HG03095 (cell line): ENCODE measurements around the gene NFKBIE.
"Not testable (repeated sequence)": the region's sequence is repeated elsewhere in the genome, so short reads cannot be mapped to it uniquely, and the experiment has no call there.

Experiments used
- ATAC-seq: cut with Tn5 transposase; IDR thresholded peaks from one replicate; pipeline ENCODE4 v1.9.1; 2021; ENCODE audit warnings: moderate library complexity; ENCODE audit not compliant: unreplicated experiment

NFKBIE gene

GRCh38 chr6:44265007-44265721 lies at the start of gene NFKBIE:
Gene NFKBIE, minus strand, starts transcription at chr6:44265551. Its CDS starts 205 bp downstream, at chr6:44265346.
- ATAC-seq, result peak; percentile 33

- not testable (repeated sequence) for ATAC-seq
Measured at GRCh38 chr6:44314657-44315056, 49.3 kb upstream of the NFKBIE start.

- ATAC-seq, result peak; percentile 97
Measured at GRCh38 chr6:44312901-44313788, 47.8 kb upstream of the NFKBIE start, which contains the start of gene AARS2. Gene AARS2, minus strand, starts transcription at chr6:44313347. Its CDS starts 24 bp downstream, at chr6:44313323.

- ATAC-seq, result no peak
Measured at GRCh38 chr6:44311767-44312166, 46.4 kb upstream of the NFKBIE start.

- no peak for ATAC-seq
Measured at GRCh38 chr6:44311304-44311703, 46.0 kb upstream of the NFKBIE start.

- no peak for ATAC-seq
Measured at GRCh38 chr6:44310241-44310640, 44.9 kb upstream of the NFKBIE start.

GRCh38 chr6:44309631-44310030 lies 44.3 kb upstream of the NFKBIE start:
- no peak for ATAC-seq

- no peak for ATAC-seq
Measured at GRCh38 chr6:44309092-44309491, 43.7 kb upstream of the NFKBIE start.

- ATAC-seq, result no peak
Measured at GRCh38 chr6:44307217-44307616, 41.9 kb upstream of the NFKBIE start.

GRCh38 chr6:44306710-44307109 lies 41.4 kb upstream of the NFKBIE start:
- no peak for ATAC-seq

- ATAC-seq, result no peak
Measured at GRCh38 chr6:44305200-44305725, 39.9 kb upstream of the NFKBIE start.

GRCh38 chr6:44304282-44305199 lies 39.2 kb upstream of the NFKBIE start:
- ATAC-seq, result no peak

GRCh38 chr6:44303842-44304241 lies 38.5 kb upstream of the NFKBIE start:
- no peak for ATAC-seq

GRCh38 chr6:44302856-44303255 lies 37.5 kb upstream of the NFKBIE start:
- ATAC-seq, result no peak

GRCh38 chr6:44301782-44302564 lies 36.6 kb upstream of the NFKBIE start:
- ATAC-seq, result no peak

- ATAC-seq, result no peak
Measured at GRCh38 chr6:44301106-44301505, 35.8 kb upstream of the NFKBIE start.

GRCh38 chr6:44300292-44300823 lies 35.0 kb upstream of the NFKBIE start:
- no peak for ATAC-seq

GRCh38 chr6:44298864-44299263 lies 33.5 kb upstream of the NFKBIE start:
- no peak for ATAC-seq

- ATAC-seq, result no peak
Measured at GRCh38 chr6:44298055-44298803, 32.9 kb upstream of the NFKBIE start.
